ENCODE measurements around the gene UGGT1.

GRCh38 chr2:128158176-128158575, 67.2 kb downstream of the UGGT1 start:
- no peak for TF ChIP-seq EZH2 (IDR thresholded peaks at IDR 0.05; ENCODE audit: borderline replicate concordance, low read depth, low read length, severe bottlenecking)
- TF ChIP-seq CTCF (IDR thresholded peaks at IDR 0.05; ENCODE audit: extremely low read depth in 1 of 2, insufficient read depth in 1 of 2, low read depth in 1 of 2, low read length in 2 of 2) = no peak
- TF ChIP-seq POLR2A (IDR thresholded peaks at IDR 0.05; ENCODE audit: low read depth, low read length) = no peak
- TF ChIP-seq JUN (IDR thresholded peaks at IDR 0.05; ENCODE audit: borderline replicate concordance, insufficient read depth, insufficient read length, low read depth) = no peak
- no peak for TF ChIP-seq MAX (IDR thresholded peaks at IDR 0.05; ENCODE audit: insufficient read depth, insufficient read length)
- no peak for TF ChIP-seq POLR2AphosphoS5 (IDR thresholded peaks at IDR 0.05; ENCODE audit: insufficient read depth, low read depth, low read length)

Data from endothelial cell of umbilical vein (primary cell).